IMR-90 (cell line): ENCODE data around the gene PAN3. TPM values are rescaled to one million over a fixed set of nuclear protein-coding genes. Genes with fewer than 3 reads are reported as not detected.

Source experiments
- ATAC-seq: fragments of 200-7000 bp; cut with Tn5 transposase; 2 replicates; pipeline ENCODE4 v1.9.1; 2020; ENCODE audit warnings: low read depth, mild to moderate bottlenecking, moderate library complexity
- BruUV-seq: library from RNA; stranded (reverse); fragments of 400-500 nt; replicated peaks from 2 replicates; lab custom pipeline; 2021; lab: Mats Ljungman, UMichigan
- CTCF ChIA-PET: fragments of 300-600 bp; formaldehyde crosslinking; extraction: SDS; loops from one replicate; lab custom pipeline; 2021; ENCODE audit warnings: antibody characterized with exemption; lab: Yijun Ruan, JAX
- POLR2A ChIA-PET: fragments of 300-600 bp; sonication (Branson Sonifier 250); formaldehyde crosslinking; loops from one replicate; lab custom pipeline; 2022; ENCODE audit warnings: antibody characterized with exemption; ENCODE audit not compliant: unreplicated experiment; lab: Charles Lee
- DNase-seq: peaks from one replicate; pipeline ENCODE4 v3.0.0; 2013
- H2AFZ ChIP-seq: replicated peaks from 2 replicates; pipeline ENCODE3; 2013; ENCODE audit warnings: low read length, mild to moderate bottlenecking; ENCODE audit not compliant: poor library complexity
- H2AK5ac ChIP-seq: 2 replicates; pipeline ENCODE4 v1.6.1; 2013; ENCODE audit warnings: low read depth, low read length, inconsistent platforms
- H2AK9ac ChIP-seq: replicated peaks from 2 replicates; pipeline ENCODE3; 2013; ENCODE audit warnings: mild to moderate bottlenecking, low read depth, low read length, moderate library complexity; ENCODE audit not compliant: poor library complexity
- H2BK120ac ChIP-seq: 2 replicates; pipeline ENCODE4 v1.6.1; 2013; ENCODE audit warnings: low read depth, low read length, inconsistent platforms
- H2BK15ac ChIP-seq: 3 replicates; pipeline ENCODE4 v1.6.1; 2013; ENCODE audit warnings: low read depth, low read length, inconsistent platforms
- H2BK20ac ChIP-seq: 2 replicates; pipeline ENCODE4 v1.6.1; 2013; ENCODE audit warnings: low read depth, mild to moderate bottlenecking, inconsistent platforms, low read length, moderate library complexity
- H2BK5ac ChIP-seq: 2 replicates; pipeline ENCODE4 v1.6.1; 2013; ENCODE audit warnings: mild to moderate bottlenecking, low read depth, low read length, inconsistent platforms; ENCODE audit not compliant: poor library complexity, severe bottlenecking
- H3K14ac ChIP-seq: replicated peaks from 2 replicates; pipeline ENCODE4 v1.6.1; 2013; ENCODE audit warnings: low read depth, low read length, inconsistent platforms
- H3K18ac ChIP-seq: 2 replicates; pipeline ENCODE4 v1.6.1; 2013; ENCODE audit warnings: low read depth, low read length, control low read depth
- H3K23ac ChIP-seq: 2 replicates; pipeline ENCODE4 v1.6.1; 2013; ENCODE audit warnings: low read depth, low read length, inconsistent platforms
- H3K27ac ChIP-seq: 2 replicates; pipeline ENCODE4 v1.5.1; 2013; ENCODE audit warnings: mild to moderate bottlenecking, control low read depth, low read length; ENCODE audit not compliant: insufficient read depth
- H3K27me3 ChIP-seq: 2 replicates; pipeline ENCODE4 v1.6.1; 2013; ENCODE audit warnings: low read length; ENCODE audit not compliant: control insufficient read depth, insufficient read depth
- H3K36me3 ChIP-seq: 2 replicates; pipeline ENCODE4 v1.6.1; 2013; ENCODE audit warnings: low read length, mixed read lengths; ENCODE audit not compliant: control insufficient read depth, insufficient read depth
- H3K4ac ChIP-seq: 2 replicates; pipeline ENCODE4 v1.6.1; 2013; ENCODE audit warnings: low read depth, low read length, inconsistent platforms
- H3K4me1 ChIP-seq: 2 replicates; pipeline ENCODE4 v1.6.1; 2013; ENCODE audit warnings: low read length, mixed read lengths; ENCODE audit not compliant: control insufficient read depth, insufficient read depth
- H3K4me2 ChIP-seq: 2 replicates; pipeline ENCODE4 v1.6.1; 2013; ENCODE audit warnings: low read depth, mild to moderate bottlenecking, control low read depth, low read length, moderate library complexity
- H3K4me3 ChIP-seq: 2 replicates; pipeline ENCODE4 v1.5.1; 2013; ENCODE audit warnings: low read depth, mild to moderate bottlenecking, control low read depth, low read length, moderate library complexity; ENCODE audit not compliant: insufficient read depth
- H3K56ac ChIP-seq: 2 replicates; pipeline ENCODE4 v1.6.1; 2013; ENCODE audit warnings: low read length, inconsistent platforms; ENCODE audit not compliant: insufficient read depth; ENCODE audit errors: extremely low read depth
- H3K79me1 ChIP-seq, 2 experiments: 2 replicates each; pipeline ENCODE4 v1.6.1; 2013; ENCODE audit warnings: low read length in 2 of 2, inconsistent platforms in 1 of 2, low read depth in 1 of 2
- H3K9ac ChIP-seq: 2 replicates; pipeline ENCODE4 v1.6.1; 2013; ENCODE audit warnings: low read depth, low read length, control low read depth
- H3K9me1 ChIP-seq: 2 replicates; pipeline ENCODE4 v1.6.1; 2013; ENCODE audit warnings: low read length, inconsistent platforms; ENCODE audit not compliant: insufficient read depth
- H3K9me3 ChIP-seq: 2 replicates; pipeline ENCODE4 v1.6.1; 2013; ENCODE audit warnings: low read length; ENCODE audit not compliant: control insufficient read depth, insufficient read depth
- H4K20me1 ChIP-seq: 2 replicates; pipeline ENCODE4 v1.6.1; 2013; ENCODE audit warnings: low read length, inconsistent platforms; ENCODE audit not compliant: insufficient read depth
- H4K5ac ChIP-seq: 2 replicates; pipeline ENCODE4 v1.6.1; 2013; ENCODE audit warnings: mild to moderate bottlenecking, low read depth, low read length, control low read depth
- H4K8ac ChIP-seq, 2 experiments: 2 replicates each; pipeline ENCODE4 v1.6.1; 2013; ENCODE audit warnings: low read depth in 2 of 2, low read length in 2 of 2, control low read depth in 1 of 2, inconsistent platforms in 1 of 2
- H4K91ac ChIP-seq: 2 replicates; pipeline ENCODE4 v1.6.1; 2013; ENCODE audit warnings: low read depth, low read length, inconsistent platforms; ENCODE audit not compliant: insufficient read depth
- BHLHE40 ChIP-seq: fragments of 150-350 bp; IDR thresholded peaks from 2 replicates; pipeline ENCODE4 v1.6.1; 2016; ENCODE audit warnings: mild to moderate bottlenecking, low read depth, low read length
- CEBPB ChIP-seq: IDR thresholded peaks from 2 replicates; pipeline ENCODE4 v1.6.1; 2012; ENCODE audit warnings: low read depth, low read length, improper control_type of control experiment
- CHD1 ChIP-seq: IDR thresholded peaks from 2 replicates; pipeline ENCODE4 v1.6.1; 2012; ENCODE audit warnings: low read depth, low read length, improper control_type of control experiment
- CTCF ChIP-seq: conservative IDR thresholded peaks from 2 replicates; pipeline ENCODE4 v1.5.1; 2012; ENCODE audit warnings: mild to moderate bottlenecking, low read depth, low read length, improper control_type of control experiment
- ELK1 ChIP-seq: fragments of 150-350 bp; IDR thresholded peaks from 2 replicates; pipeline ENCODE4 v1.6.1; 2016; ENCODE audit warnings: low read depth, mild to moderate bottlenecking, low read length, moderate library complexity, borderline replicate concordance
- MAFK ChIP-seq: IDR thresholded peaks from 2 replicates; pipeline ENCODE4 v1.6.1; 2012; ENCODE audit warnings: low read depth, low read length, improper control_type of control experiment
- POLR2A ChIP-seq: IDR thresholded peaks from 2 replicates; pipeline ENCODE4 v1.6.1; 2012; ENCODE audit warnings: mild to moderate bottlenecking, low read depth, low read length
- RAD21 ChIP-seq: IDR thresholded peaks from 2 replicates; pipeline ENCODE4 v1.6.1; 2012; ENCODE audit warnings: low read length, improper control_type of control experiment
- RCOR1 ChIP-seq: IDR thresholded peaks from 2 replicates; pipeline ENCODE4 v1.6.1; 2012; ENCODE audit warnings: mild to moderate bottlenecking, low read length, improper control_type of control experiment; ENCODE audit not compliant: insufficient replicate concordance
- RFX5 ChIP-seq: IDR thresholded peaks from 2 replicates; pipeline ENCODE4 v1.8.0; 2012; ENCODE audit warnings: low read depth, mild to moderate bottlenecking, low read length, moderate library complexity
- SMC3 ChIP-seq: fragments of 150-350 bp; IDR thresholded peaks from 2 replicates; pipeline ENCODE4 v1.6.1; 2016; ENCODE audit warnings: low read depth, mild to moderate bottlenecking, antibody characterized with exemption, low read length, moderate library complexity
- USF2 ChIP-seq: fragments of 150-350 bp; IDR thresholded peaks from 2 replicates; pipeline ENCODE4 v1.6.1; 2017; ENCODE audit warnings: mild to moderate bottlenecking, antibody characterized with exemption, low read length, low read depth
- dilution Hi-C: fragments of 300-500 bp; cut with HindIII; formaldehyde crosslinking; loops from one replicate; pipeline ENCODE4 v1.14.3; 2018; ENCODE audit warnings: low sequenced_read_pairs; ENCODE audit not compliant: unreplicated experiment
- in situ Hi-C: fragments of 300-500 bp; cut with MboI; formaldehyde crosslinking; loops from 3 replicates; pipeline ENCODE4 v1.14.3; 2019; ENCODE audit warnings: low sequenced_read_pairs, inconsistent platforms, mixed read lengths
- intact Hi-C: fragments of 100-400 bp; cut with micrococcal nuclease; formaldehyde crosslinking; loops from 2 replicates; pipeline ENCODE4 v1.10.0; 2022
- polyA plus RNA-seq, 3 experiments: library from polyadenylated mRNA; depleted of rRNA; stranded (reverse); fragments of >200 nt; gene quantifications; 2 replicates each; pipeline ENCODE4 v1.2.3, GENCODE V29; 2012; ENCODE audit warnings: low replicate concordance in 1 of 3
- total RNA-seq: library from RNA; depleted of rRNA; stranded (reverse); fragments of >200 nt; gene quantifications from 2 replicates; pipeline ENCODE4 v1.2.3, GENCODE V29; 2012

Gene PAN3
- total and polyA plus RNA-seq, 2 of the 4 experiments (the other 2 are of a cell fraction) = 6.6 to 15.1 TPM

GRCh38 chr13:28120317-28120716, 18.0 kb upstream of the PAN3 start:
- no peaks in the 10 kb centered on the region for H3K4me1 ChIP-seq
- H4K8ac ChIP-seq = no peak overlapping the region
- POLR2A ChIA-PET = no interaction called here
- H3K18ac ChIP-seq = no peak overlapping the region
- no peak overlapping the region for H4K91ac ChIP-seq
- H2BK5ac ChIP-seq = no peak overlapping the region
- no peak overlapping the region for H2AK5ac ChIP-seq
- no peak for TF ChIP-seq USF2
- no peak for TF ChIP-seq RAD21
- no peak for TF ChIP-seq CEBPB
- no peak for TF ChIP-seq BHLHE40
- TF ChIP-seq CHD1 = no peak
- TF ChIP-seq POLR2A = no peak
- no peak for TF ChIP-seq MAFK
- no peak for TF ChIP-seq SMC3
- no peak for TF ChIP-seq RFX5
- no peak for TF ChIP-seq RCOR1
- no peak for TF ChIP-seq ELK1
- no peak for TF ChIP-seq CTCF
- no peak overlapping the region for H3K14ac ChIP-seq
- H3K9me1 ChIP-seq = no peaks in the 10 kb centered on the region
- ATAC-seq (no peak), DNase-seq (no peak)
- no peak overlapping the region for H2BK120ac ChIP-seq
- no TSS peak for BruUV-seq
- H3K79me1 ChIP-seq = no peaks in the 10 kb centered on the region
- H3K56ac ChIP-seq = no peak overlapping the region
- H4K5ac ChIP-seq = no peak overlapping the region
- H3K4ac ChIP-seq = no peak overlapping the region
- no peak overlapping the region for H2BK20ac ChIP-seq
- peaks cover 8% of the 10 kb centered on the region for H3K27me3 ChIP-seq
- no peak overlapping the region for H3K9ac ChIP-seq
- H2AFZ ChIP-seq = no peak overlapping the region
- H3K36me3 ChIP-seq = no peaks in the 10 kb centered on the region
- H3K27ac ChIP-seq = no peak overlapping the region
- no peak overlapping the region for H3K23ac ChIP-seq
- no peaks in the 10 kb centered on the region for H4K20me1 ChIP-seq
- intact Hi-C loops (no loop called here), in situ Hi-C loops (no loop called here), dilution Hi-C loops (no loop called here)
- no peak overlapping the region for H3K4me3 ChIP-seq
- H3K4me2 ChIP-seq = no peak overlapping the region
- H2AK9ac ChIP-seq = no peak overlapping the region
- CTCF ChIA-PET = no interaction called here
- H2BK15ac ChIP-seq = no peak overlapping the region
- H3K9me3 ChIP-seq = no peaks in the 10 kb centered on the region
